Testis (tissue), 3 donors: ENCODE measurements around the gene UPF1. TPM values are rescaled to one million over a fixed set of nuclear protein-coding genes. Genes with fewer than 3 reads are reported as not detected.

Experiments
- DNase-seq: peaks from one replicate; pipeline ENCODE4 v3.0.0-alpha.2; 2019
- H3K27ac ChIP-seq, 2 donors: fragments of 200-600 bp; sonication (generic); one replicate each; pipeline ENCODE4 v1.5.1; 2019
- H3K27me3 ChIP-seq: fragments of 200-600 bp; sonication (generic); one replicate; pipeline ENCODE4 v1.5.1; 2019
- H3K36me3 ChIP-seq: fragments of 200-600 bp; sonication (generic); one replicate; pipeline ENCODE4 v1.5.1; 2017; ENCODE audit warnings: low read depth; ENCODE audit errors: missing control alignments
- H3K4me1 ChIP-seq: fragments of 200-600 bp; sonication (generic); one replicate; pipeline ENCODE4 v1.5.1; 2019
- H3K4me3 ChIP-seq, 2 donors: fragments of 200-600 bp; sonication (generic); one replicate each; pipeline ENCODE4 v1.5.1; 2017 to 2019
- H3K9me3 ChIP-seq: fragments of 200-600 bp; sonication (generic); one replicate; pipeline ENCODE4 v1.5.1; 2017
- POLR2A ChIP-seq: fragments of 450-650 bp; IDR thresholded peaks from one replicate; pipeline ENCODE4 v1.6.1; 2017; ENCODE audit warnings: antibody characterized with exemption, mild to moderate bottlenecking, moderate library complexity
- WGBS, 2 donors: methylation state at CpG; one replicate each; pipeline ENCODE4 v1.1.5; 2018; 5-methylcytosine and 5-hydroxymethylcytosine counted together
- intact Hi-C: fragments of 100-400 bp; cut with DNase I; formaldehyde crosslinking; loops from one replicate; pipeline ENCODE4 v1.15.1; 2023; ENCODE audit warnings: low total_unique reads
- polyA plus RNA-seq: library from polyadenylated mRNA; stranded (reverse); fragments of 350-450 nt; fragmentation: Illumina TruSeq; extraction: RNeasy Lipid Tissue Mini Kit (QIAGEN cat#74804); gene quantifications from one replicate; pipeline ENCODE4 v1.2.3, GENCODE V29; 2014; ENCODE audit warnings: low read depth, low replicate concordance; ENCODE audit not compliant: insufficient read depth
- total RNA-seq, 2 donors: library from RNA; depleted of rRNA; stranded (reverse); fragments of >200 nt; gene quantifications; one replicate each; pipeline ENCODE4 v1.2.3, GENCODE V29; 2016
- TF ChIP-seq, protein P1 (sequence below), 3 experiments: fragments of 450-650 bp in 2 of 3; fragments of 200-600 bp in 1 of 3; sonication (generic) in 1 of 3; IDR thresholded peaks; one replicate each; pipeline ENCODE4 v1.5.1; 2016 to 2019; ENCODE audit warnings: antibody characterized with exemption in 3 of 3, mild to moderate bottlenecking in 2 of 3, moderate library complexity in 1 of 3

The UPF1 gene
- total and polyA plus RNA-seq, 3 donors from 2014 or later: 99.0 to 188 (median 176) TPM

DNA sequence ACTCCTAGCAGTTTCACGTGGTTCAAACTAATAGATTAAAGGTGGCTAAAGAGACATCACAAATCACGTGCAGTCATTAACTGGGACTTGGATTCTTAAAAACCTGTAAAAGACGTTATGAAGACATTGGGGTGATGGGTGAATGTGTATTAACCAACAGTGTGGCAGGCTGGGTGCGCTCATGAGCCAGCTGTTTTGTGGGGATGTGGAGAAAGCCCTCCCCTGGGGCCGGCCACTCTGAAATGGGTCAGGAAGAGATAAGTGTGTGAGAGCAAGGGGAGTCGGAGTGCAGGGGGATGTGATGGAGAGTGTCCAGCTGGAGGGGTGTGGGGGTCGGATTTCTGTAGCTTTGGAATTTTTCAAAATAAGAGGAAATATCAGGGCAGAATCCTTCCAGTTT, 10.4 kb downstream of the UPF1 start:
- Histone ChIP-seq H3K27ac (no peak overlapping the region), H3K9me3 (no peaks in the 10 kb centered on the region), H3K27me3 (no peaks in the 10 kb centered on the region), H3K36me3 (no peaks in the 10 kb centered on the region), H3K4me3 (no peak overlapping the region), H3K4me1 (peaks cover 59% of the 10 kb centered on the region)
- intact Hi-C loops: loop anchor here (10.0 kb wide), 1 partner anchor 247 kb away; no protein-coding TSS in a partner anchor
- WGBS, 2 donors: 31 to 42% methylated on average over 7 of the region's 7 CpGs
- TF ChIP-seq POLR2A: no peak
- TF ChIP-seq, protein P1, sequence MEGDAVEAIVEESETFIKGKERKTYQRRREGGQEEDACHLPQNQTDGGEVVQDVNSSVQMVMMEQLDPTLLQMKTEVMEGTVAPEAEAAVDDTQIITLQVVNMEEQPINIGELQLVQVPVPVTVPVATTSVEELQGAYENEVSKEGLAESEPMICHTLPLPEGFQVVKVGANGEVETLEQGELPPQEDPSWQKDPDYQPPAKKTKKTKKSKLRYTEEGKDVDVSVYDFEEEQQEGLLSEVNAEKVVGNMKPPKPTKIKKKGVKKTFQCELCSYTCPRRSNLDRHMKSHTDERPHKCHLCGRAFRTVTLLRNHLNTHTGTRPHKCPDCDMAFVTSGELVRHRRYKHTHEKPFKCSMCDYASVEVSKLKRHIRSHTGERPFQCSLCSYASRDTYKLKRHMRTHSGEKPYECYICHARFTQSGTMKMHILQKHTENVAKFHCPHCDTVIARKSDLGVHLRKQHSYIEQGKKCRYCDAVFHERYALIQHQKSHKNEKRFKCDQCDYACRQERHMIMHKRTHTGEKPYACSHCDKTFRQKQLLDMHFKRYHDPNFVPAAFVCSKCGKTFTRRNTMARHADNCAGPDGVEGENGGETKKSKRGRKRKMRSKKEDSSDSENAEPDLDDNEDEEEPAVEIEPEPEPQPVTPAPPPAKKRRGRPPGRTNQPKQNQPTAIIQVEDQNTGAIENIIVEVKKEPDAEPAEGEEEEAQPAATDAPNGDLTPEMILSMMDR (IDR thresholded peaks at IDR 0.05): no peak
- DNase-seq: no peak

DNA sequence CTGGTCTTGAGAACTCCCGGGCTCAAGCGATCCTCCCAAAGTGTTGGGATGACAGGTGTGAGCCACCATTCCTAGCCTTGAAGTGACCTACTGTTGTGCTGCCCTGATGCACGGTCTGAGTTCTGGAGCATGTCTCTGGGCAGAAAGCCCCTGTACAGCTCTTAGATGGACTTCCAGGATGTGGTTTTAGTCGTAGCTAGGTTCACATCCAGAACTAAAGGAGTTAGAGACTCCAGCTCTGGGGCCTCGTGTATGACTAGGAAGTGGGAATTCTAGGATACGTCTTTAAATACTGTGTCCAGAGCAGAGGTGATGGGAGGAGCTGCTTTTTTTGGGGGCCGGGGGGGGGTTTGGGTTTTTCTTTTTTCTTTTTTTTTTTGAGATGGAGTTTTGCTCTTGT, 12.2 kb downstream of the UPF1 start:
- no peak for DNase-seq
- H3K4me1 ChIP-seq: peaks cover 66% of the 10 kb centered on the region
- 68 to 78% methylated on average over 3 to 7 of the region's 7 CpGs for WGBS, 2 donors
- H3K27ac ChIP-seq: no peak overlapping the region
- TF ChIP-seq, protein P1 (IDR thresholded peaks at IDR 0.05): no peak
- no peak for TF ChIP-seq POLR2A
- no peaks in the 10 kb centered on the region for H3K27me3 ChIP-seq
- intact Hi-C loops: loop anchor here (10.0 kb wide), 1 partner anchor 249 kb away; no protein-coding TSS in a partner anchor
- no peaks in the 10 kb centered on the region for H3K9me3 ChIP-seq
- no peaks in the 10 kb centered on the region for H3K36me3 ChIP-seq
- no peak overlapping the region for H3K4me3 ChIP-seq

DNA sequence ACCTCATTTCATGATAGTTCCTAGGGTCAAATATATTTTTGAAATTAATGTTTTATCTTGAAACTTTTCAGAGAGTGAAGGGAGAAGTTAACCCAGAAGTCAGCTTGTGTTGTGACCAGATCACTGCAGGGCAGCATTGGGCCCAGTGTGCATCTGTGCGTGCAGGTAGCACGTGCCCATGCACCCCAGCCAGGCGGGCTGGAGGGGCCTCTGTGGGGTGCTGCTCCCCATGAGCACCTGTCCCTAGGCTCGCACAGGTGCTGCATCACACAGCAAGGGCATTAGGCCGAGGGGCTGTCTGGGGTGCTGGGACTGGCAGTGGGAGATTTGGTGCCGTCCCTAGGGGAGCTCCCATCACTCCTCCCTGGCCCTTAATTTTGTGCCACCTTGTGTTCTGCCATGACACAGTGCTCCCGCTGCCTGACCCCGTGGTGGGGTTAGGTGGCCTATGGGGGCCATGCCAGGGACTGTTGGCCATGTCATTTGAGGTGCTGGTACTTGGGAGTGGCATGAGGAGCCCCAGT, 13.1 kb downstream of the UPF1 start:
- H3K4me1 ChIP-seq: peaks cover 66% of the 10 kb centered on the region

DNA sequence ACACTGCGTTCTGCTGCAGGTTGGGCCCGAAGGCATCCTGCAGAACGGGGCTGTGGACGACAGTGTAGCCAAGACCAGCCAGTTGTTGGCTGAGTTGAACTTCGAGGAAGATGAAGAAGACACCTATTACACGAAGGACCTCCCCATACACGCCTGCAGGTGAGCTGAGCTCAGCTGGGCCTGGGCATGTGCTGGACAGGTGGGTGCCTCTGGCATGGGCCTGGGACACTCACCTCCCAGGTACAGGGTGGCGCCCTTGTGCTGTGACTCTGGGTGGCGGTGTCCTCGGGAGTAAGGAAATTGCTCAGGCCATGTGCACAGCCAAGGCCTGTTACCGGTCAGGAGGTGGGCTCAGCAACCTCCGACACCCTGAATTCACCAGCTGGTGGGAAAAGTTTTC, 14.2 kb downstream of the UPF1 start:
- no peak overlapping the region for H3K27ac ChIP-seq
- H3K27me3 ChIP-seq: no peaks in the 10 kb centered on the region
- no peaks in the 10 kb centered on the region for H3K36me3 ChIP-seq
- WGBS, 2 donors: 93 to 95% methylated on average over 8 to 12 of the region's 12 CpGs
- no peak for DNase-seq
- peaks cover 66% of the 10 kb centered on the region for H3K4me1 ChIP-seq
- TF ChIP-seq, protein P1 (IDR thresholded peaks at IDR 0.05): no peak
- TF ChIP-seq POLR2A: no peak
- H3K4me3 ChIP-seq: no peak overlapping the region
- intact Hi-C loops: loop anchor here (10.0 kb wide), 1 partner anchor 251 kb away; no protein-coding TSS in a partner anchor
- no peaks in the 10 kb centered on the region for H3K9me3 ChIP-seq

More for the DNA sequence above, 13.1 kb downstream of the UPF1 start:
- intact Hi-C loops: loop anchor here (10.0 kb wide), 1 partner anchor 250 kb away; no protein-coding TSS in a partner anchor
- Histone ChIP-seq H3K4me3 (no peak overlapping the region), H3K36me3 (no peaks in the 10 kb centered on the region), H3K27ac (no peak overlapping the region), H3K27me3 (no peaks in the 10 kb centered on the region), H3K9me3 (no peaks in the 10 kb centered on the region)
- no peak for TF ChIP-seq POLR2A
- TF ChIP-seq, protein P1 (IDR thresholded peaks at IDR 0.05): no peak
- no peak for DNase-seq
- WGBS, 2 donors: 91 to 94% methylated on average over 6 to 8 of the region's 8 CpGs
